ENCODE data around the gene APOOL.

The APOOL gene

GRCh38 chrX:85089321-85089840, 85.7 kb downstream of the APOOL start:
- no peak for DNase-seq

- no peak for DNase-seq
These were observed 103.7 kb downstream of the APOOL start for GRCh38 chrX:85107407-85107806.

GRCh38 chrX:85108165-85108564, 104.5 kb downstream of the APOOL start:
- DNase-seq = no peak

- no peak for DNase-seq
These were observed 105.6 kb downstream of the APOOL start for GRCh38 chrX:85109235-85109634.

GRCh38 chrX:85111347-85111746, 107.7 kb downstream of the APOOL start:
- DNase-seq = no peak

GRCh38 chrX:85112293-85112692, 108.6 kb downstream of the APOOL start:
- DNase-seq = no peak

- no peak for DNase-seq
These were observed 110.1 kb downstream of the APOOL start for GRCh38 chrX:85113746-85114145.

- DNase-seq = no peak
These were observed 110.5 kb downstream of the APOOL start for GRCh38 chrX:85114171-85114570.

GRCh38 chrX:85114776-85115175, 111.1 kb downstream of the APOOL start:
- no peak for DNase-seq

- DNase-seq = no peak
These were observed 111.6 kb downstream of the APOOL start for GRCh38 chrX:85115252-85115651.

- no peak for DNase-seq
These were observed 132.7 kb downstream of the APOOL start for GRCh38 chrX:85136409-85136808.

GRCh38 chrX:85139422-85139821, 135.7 kb downstream of the APOOL start:
- no peak for DNase-seq

- no peak for DNase-seq
These were observed 137.3 kb downstream of the APOOL start for GRCh38 chrX:85140964-85141363.
